ENCODE data around the gene SH3BP4.

The SH3BP4 gene

GRCh38 chr2:235024931-235025773 is 73.3 kb downstream of the SH3BP4 start:
- DNase-seq: no peak

DNA sequence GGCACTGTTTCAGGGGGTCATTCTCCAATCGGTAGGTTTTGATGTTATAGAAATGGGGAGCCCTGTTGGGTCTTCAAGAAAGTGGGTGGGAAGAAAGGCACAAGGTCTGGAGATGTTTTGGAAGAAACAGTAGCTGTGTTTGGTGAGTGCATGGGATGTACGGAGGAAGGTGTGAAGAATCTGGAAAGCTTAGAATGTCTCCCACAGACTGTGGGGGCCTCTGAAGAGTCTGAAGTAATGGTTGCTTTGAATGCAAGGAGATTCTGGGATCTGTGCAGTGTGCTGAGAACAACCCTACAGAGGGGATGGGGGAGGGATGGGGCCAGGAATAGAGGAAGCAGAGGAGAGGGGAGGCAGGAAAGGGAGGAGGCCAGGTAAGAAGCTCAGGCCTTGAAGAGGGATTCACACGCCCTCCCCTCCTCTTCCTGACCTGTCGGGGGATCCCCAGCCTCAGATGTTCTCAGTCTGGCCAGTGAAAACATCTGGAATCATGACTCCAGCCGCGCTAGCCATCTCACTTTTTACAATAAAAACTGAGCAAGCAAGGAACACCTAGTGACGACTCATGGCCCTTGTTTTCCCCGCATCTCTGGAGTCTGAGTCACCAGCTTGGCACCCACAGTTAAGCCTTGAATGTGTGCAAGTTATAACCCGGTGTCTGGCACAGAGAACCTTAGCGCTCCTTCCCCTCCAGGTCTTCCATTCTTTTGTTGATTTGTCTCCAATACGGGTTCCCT is 74.2 kb downstream of the SH3BP4 start:
- DNase-seq: no peak

GRCh38 chr2:235026649-235027557 is 75.1 kb downstream of the SH3BP4 start:
- DNase-seq: no peak

- no peak for DNase-seq
Measured at GRCh38 chr2:235027558-235028214, 75.9 kb downstream of the SH3BP4 start.

DNA sequence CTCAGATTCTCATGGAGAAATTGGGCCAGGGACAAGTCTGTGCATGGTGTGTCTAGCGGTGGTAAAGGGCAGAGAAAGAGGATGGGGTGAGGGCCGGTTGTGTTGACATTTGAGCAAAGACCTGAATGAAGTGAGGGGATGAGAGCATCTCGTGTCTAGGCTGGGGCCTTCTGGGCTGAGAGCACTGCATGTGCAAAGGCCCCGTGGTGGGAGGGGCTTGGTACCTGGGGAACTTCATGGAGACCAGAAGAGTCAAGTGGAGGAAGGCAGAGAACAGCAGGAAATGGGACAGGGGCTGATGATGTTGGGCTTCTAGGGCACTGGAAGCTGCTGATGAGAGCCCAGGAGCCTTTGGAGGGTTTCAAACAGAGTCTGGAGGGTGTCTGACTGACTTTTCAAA is 76.8 kb downstream of the SH3BP4 start:
- DNase-seq: no peak

DNA sequence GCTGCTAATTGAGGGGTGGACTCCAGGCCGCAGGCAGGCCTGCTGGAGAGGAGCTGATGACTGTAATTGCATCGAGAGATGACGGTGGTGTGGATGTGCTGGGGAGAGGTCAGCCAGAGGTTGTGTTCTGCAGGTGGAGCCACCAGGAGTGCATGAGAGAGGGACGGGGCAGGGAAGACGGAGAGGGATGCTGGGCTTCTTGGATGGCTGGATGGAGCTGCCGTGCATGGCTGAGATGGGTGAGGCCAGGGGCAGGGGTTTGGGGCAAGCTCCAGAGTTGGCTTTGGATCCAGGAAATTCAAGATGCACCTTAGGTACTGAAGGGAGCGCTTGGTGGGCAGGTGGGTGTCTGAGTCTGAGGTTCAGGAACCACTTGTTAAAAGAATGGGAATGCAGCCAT is 77.2 kb downstream of the SH3BP4 start:
- DNase-seq: no peak

- DNase-seq: no peak
Measured at GRCh38 chr2:235030126-235030525, 78.3 kb downstream of the SH3BP4 start.

GRCh38 chr2:235030936-235031335 is 79.1 kb downstream of the SH3BP4 start:
- no peak for DNase-seq

DNA sequence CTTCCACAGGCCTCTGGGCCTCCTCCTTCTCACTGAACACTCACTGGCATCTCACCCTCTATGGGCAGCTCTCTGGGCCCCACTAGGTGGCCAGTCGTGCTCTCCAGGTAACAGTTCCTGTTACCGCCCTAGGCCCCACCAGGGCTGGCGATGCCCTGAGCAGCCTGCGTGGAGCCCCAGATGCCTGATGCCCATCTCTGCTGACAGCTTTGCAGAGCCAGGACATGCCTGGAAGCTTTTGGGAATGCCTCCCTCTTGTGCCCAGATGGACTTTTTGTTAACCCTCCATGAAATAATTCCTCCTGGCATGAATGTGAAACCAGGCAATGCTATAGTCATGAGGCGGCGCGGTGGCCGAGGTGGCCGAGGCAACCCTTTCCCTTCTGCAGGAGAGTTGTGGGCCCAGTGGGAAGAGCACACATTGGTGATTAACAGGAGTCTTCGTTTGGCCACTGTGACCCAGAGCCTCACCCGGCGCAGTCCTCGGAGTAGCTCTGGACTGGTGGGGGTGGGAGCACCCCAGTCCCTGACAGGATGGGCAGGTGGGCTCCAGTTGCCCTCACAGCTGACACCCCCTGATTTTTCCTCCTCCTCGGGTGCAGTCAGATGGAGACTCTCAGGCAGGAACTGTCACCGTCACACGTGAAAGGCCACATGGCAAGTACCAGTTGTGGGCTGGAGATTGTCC is 80.0 kb downstream of the SH3BP4 start:
- DNase-seq: no peak

- no peak for DNase-seq
Measured at GRCh38 chr2:235032466-235032865, 80.6 kb downstream of the SH3BP4 start.

DNA sequence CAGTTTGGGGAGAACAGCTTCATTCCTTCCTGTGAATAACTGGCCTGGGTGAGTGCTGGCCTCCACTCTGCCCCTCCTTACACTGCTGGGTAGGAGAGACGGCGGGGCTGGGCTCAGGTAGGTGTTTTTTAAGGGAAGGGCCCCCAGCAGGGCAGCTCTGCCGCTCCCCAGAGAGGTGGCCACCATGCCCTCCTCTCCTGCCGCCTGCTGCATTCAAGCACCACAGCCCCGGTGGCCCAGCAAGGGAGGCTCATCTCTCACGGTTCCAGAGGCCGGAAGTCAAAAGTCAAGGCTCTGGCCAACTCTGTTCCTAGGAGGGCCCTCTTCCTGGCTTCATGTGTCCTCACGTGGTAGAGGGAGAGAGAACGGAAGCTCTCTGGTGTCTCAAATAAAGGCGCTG is 81.1 kb downstream of the SH3BP4 start:
- no peak for DNase-seq

DNA sequence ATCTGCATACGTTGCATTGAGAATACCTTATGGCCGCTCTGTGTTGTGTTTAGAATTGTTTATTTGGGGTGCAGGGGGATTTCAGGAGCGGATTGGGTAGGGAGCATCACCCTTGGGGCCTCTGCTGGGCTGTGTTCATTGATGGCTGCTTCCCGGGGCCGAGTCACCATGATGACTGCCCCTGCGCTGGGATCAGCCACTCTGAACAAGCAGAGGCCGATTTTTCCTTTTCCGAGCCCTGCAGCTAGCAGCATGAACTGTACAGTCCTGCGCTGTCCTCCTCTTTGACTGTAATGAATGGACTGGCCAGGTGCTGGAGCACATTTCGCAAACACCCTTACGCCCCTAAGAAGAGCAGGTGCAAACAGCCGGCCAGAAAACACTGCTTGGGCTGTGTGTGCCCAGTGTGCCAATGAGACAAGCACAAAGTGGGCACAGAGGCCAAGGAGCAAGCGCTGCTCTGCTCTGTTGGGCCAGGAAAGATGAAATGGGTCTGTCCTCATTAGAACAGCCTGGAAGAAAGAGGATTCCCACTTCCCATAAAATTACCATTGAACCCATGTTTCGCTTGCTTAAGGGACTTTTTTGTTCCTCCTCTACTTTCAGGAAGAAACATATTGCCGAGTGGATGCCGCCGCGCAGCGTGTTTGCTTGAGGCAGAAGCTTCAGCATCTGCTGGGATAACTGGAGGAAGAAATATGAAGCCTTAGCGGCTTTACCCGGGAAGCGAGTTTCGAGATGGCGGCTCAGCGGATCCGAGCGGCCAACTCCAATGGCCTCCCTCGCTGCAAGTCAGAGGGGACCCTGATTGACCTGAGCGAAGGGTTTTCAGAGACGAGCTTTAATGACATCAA is 82.7 kb downstream of the SH3BP4 start:
- DNase-seq: no peak

DNA sequence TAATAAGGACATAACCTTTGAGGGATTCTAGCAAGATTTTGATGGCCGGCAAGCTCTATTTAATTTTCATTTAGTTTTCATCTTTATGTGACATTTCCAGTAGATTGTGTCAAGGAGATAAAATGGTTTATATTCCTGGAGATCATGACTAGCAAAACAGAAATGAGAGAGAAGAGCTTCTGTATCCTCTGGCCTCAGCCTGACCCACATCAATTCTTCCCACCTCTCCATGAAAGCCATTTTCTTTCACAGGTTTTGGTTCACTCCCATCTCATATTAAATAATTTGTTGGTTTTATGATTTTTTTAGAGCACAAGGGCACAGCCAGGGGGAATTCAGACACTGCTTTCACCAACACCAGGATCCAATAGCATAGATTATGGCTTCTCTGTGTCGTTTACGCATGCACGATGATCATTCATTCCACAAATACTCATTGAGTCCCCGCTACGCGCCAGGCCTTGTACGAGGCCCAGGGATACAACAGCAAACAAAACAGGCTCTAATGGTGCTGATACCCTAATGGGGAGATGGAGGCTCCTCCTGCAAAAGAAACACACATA is 85.9 kb downstream of the SH3BP4 start:
- DNase-seq: no peak

DNA sequence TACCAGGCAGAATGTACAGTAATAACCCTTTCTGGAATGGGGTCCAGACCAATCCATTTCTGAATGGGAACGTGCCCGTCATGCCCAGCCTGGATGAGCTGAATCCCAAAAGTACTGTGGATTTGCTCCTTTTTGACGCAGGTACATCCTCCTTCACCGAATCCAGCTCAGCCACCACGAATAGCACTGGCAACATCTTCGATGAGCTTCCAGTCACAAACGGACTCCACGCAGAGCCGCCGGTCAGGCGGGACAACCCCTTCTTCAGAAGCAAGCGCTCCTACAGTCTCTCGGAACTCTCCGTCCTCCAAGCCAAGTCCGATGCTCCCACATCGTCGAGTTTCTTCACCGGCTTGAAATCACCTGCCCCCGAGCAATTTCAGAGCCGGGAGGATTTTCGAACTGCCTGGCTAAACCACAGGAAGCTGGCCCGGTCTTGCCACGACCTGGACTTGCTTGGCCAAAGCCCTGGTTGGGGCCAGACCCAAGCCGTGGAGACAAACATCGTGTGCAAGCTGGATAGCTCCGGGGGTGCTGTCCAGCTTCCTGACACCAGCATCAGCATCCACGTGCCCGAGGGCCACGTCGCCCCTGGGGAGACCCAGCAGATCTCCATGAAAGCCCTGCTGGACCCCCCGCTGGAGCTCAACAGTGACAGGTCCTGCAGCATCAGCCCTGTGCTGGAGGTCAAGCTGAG is 89.6 kb downstream of the SH3BP4 start:
- DNase-seq: no peak

GRCh38 chr2:235041918-235042575 is 90.2 kb downstream of the SH3BP4 start:
- DNase-seq: no peak

GRCh38 chr2:235042576-235043515 is 91.0 kb downstream of the SH3BP4 start:
- DNase-seq: no peak

DNA sequence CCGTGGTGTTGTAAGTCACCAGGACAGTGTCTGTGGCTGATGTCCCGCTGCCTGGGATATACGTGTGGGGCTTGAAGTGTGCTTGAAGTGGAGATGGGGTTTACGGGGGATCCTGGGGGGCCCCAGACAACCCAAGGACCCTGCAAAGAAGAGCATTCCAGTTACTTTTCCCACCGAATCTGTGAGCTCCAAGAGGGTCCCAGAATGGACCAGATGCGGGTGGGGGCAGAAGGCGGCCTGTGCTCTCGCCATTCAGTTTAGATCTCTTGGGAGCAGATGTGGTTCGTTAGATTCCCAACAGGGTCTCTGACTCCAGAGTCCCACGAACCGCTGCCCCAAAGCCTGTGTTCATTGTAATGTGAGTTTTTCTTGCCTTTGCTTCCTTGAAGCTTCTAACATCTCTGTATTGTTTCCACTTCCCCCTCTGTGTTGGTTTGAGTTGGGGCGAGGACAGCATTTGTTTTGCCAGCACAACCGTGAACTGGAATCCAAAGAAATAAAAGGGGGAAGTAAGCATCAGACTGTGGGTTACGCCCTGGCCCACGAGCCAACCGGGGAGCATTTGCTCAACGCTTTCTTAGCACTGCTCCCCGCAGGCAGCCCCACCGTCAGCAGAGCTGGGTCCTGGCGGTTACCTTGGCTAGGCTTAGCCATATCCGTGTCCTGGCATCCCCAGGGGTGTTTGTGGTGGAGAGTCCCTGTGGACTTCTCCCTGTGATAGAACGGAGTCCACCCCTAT is 92.1 kb downstream of the SH3BP4 start:
- DNase-seq: peak; percentile 14
